ENCODE measurements around the gene PRDM1.

The PRDM1 gene

DNA sequence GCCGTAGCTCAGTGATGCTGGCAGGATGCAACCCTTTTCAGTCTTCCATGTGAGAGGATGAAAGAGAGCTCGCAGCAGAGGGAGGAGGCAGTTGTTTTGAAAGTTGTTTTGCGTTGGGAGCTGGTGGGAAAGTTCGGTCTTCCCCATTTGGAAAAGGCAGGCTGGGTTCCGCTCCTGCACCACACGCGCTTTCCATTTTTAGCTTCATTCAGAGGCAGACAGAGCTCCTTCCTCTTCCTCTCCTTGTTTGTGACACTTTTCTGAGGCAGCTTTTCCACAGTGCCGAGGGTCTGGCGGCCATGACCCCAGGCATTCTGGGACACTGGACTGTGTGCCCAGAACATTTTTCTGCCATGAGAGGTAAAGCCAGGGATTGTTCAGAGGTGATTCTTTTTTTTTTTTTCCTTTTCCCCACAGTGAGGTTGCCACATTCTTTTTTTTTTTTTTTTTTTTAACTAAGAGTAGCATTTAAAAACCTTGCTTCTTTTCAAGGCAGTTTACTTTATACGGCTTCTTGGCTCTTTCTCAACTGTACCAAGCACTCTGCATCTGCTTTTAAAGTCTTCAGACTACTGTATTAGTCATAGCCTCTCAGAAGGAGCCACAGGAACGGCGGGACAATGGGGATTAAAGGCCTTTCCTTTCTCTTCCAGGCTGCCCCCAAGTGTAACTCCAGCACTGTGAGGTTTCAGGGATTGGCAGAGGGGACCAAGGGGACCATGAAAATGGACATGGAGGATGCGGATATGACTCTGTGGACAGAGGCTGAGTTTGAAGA is 1.6 kb downstream of the PRDM1 start:
- Histone ChIP-seq H3K27me3 (replicated peaks; ENCODE audit: control insufficient read depth, insufficient read depth, low read length) (no peaks in the 10 kb centered on the region), H3K36me3 (ENCODE audit: control insufficient read depth, insufficient read depth, low read length) (peaks cover 1% of the 10 kb centered on the region), H3K4me3 (replicated peaks; ENCODE audit: low read depth, low read length) (peak overlapping the region; percentile 70)
- TF ChIP-seq, protein P1, sequence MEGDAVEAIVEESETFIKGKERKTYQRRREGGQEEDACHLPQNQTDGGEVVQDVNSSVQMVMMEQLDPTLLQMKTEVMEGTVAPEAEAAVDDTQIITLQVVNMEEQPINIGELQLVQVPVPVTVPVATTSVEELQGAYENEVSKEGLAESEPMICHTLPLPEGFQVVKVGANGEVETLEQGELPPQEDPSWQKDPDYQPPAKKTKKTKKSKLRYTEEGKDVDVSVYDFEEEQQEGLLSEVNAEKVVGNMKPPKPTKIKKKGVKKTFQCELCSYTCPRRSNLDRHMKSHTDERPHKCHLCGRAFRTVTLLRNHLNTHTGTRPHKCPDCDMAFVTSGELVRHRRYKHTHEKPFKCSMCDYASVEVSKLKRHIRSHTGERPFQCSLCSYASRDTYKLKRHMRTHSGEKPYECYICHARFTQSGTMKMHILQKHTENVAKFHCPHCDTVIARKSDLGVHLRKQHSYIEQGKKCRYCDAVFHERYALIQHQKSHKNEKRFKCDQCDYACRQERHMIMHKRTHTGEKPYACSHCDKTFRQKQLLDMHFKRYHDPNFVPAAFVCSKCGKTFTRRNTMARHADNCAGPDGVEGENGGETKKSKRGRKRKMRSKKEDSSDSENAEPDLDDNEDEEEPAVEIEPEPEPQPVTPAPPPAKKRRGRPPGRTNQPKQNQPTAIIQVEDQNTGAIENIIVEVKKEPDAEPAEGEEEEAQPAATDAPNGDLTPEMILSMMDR (IDR thresholded peaks at IDR 0.05; ENCODE audit: insufficient read depth, low read length, poor library complexity, severe bottlenecking) = no peak
- DNase-seq (ENCODE audit: extremely low read depth, insufficient read length) = no peak

DNA sequence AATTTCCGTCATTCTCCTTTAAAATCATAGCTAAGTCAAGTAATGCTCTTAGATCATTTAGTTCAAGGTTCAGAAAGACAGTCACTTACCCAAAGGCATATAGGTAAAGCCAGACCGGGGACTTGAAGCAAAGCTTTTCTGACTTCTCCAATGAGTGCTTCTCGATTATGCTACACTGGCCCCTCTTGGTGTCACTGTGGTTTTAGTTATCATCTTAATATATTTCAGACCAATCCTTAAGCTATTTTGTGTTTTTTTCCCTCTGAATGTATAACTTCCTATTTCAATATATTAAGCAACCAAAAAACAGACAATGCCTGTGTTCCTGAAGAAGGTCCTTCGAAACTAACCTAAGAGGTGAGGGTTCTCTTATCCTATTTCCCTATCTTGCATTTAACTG is 3.9 kb downstream of the PRDM1 start:
- peak overlapping the region; percentile 70 for H3K4me3 ChIP-seq (replicated peaks; ENCODE audit: low read depth, low read length)
- DNase-seq (ENCODE audit: extremely low read depth, insufficient read length) = no peak

DNA sequence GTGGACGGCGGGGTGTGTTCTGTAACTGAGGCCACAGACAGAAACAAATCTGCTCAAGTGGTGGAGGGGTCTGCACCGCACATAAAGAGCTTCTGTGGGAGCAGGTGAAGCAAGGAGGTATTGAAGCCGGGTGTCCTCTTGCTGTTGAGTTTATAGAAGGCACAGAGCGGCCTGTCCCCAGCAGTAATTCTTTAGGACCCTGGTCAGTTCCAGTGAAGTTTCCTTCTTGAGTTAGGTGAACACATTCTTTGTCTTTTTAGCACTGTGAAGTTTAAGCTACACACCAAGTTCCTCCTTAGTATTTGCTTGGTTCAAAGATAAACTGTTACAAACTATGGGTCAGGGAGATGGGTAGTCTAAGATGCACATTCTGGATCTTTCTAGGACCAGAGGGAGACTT is 6.1 kb downstream of the PRDM1 start:
- no peak for DNase-seq (ENCODE audit: extremely low read depth, insufficient read length)
- TF ChIP-seq, protein P1 (IDR thresholded peaks at IDR 0.05; ENCODE audit: insufficient read depth, low read length, poor library complexity, severe bottlenecking) = no peak
- no peaks in the 10 kb centered on the region for H3K27me3 ChIP-seq (replicated peaks; ENCODE audit: control insufficient read depth, insufficient read depth, low read length)
- peak overlapping the region; percentile 19; the same call in 1 of the 2 replicates for H3K4me3 ChIP-seq (replicated peaks; ENCODE audit: low read depth, low read length)
- H3K36me3 ChIP-seq (ENCODE audit: control insufficient read depth, insufficient read depth, low read length) = peaks cover 7% of the 10 kb centered on the region

More for the DNA sequence above, 3.9 kb downstream of the PRDM1 start:
- H3K27me3 ChIP-seq (replicated peaks; ENCODE audit: control insufficient read depth, insufficient read depth, low read length) = no peaks in the 10 kb centered on the region
- TF ChIP-seq, protein P1 (IDR thresholded peaks at IDR 0.05; ENCODE audit: insufficient read depth, low read length, poor library complexity, severe bottlenecking) = peak; percentile 41
- H3K36me3 ChIP-seq (ENCODE audit: control insufficient read depth, insufficient read depth, low read length) = peaks cover 1% of the 10 kb centered on the region

DNA sequence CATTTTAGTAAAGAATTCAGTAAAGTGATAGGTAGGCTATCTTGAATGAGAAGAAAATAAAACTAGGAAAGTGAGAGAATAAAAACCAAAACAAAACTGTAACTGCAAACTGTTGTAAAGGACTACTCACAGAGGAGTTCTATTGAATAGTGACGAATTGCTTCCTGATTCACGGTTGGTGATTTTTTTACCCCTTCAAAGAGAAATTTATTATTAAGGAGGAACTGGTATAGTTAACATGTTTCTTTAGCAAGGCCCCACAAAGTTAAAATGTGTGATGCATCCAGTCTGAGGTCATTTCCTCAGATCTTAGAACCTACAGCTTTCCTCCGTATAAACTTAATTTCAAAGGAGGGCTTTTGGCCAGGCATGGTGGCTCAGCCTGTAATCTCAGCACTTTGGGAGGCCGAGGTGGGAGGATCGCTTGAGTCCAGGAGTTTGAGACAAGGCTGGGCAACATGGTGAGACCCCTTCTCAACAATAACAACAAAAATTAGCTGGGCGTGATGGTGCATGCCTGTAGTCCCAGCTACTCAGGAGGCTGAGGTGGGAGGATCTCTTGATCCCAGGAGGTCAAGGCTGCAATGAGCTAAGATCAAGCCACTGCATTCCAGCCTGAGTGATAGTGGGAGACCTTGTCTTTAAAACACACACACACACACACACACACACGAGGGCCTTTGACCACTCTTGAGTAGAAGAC is 8.3 kb downstream of the PRDM1 start:
- Histone ChIP-seq H3K27me3 (replicated peaks; ENCODE audit: control insufficient read depth, insufficient read depth, low read length) (no peaks in the 10 kb centered on the region), H3K36me3 (ENCODE audit: control insufficient read depth, insufficient read depth, low read length) (peaks cover 5% of the 10 kb centered on the region), H3K4me3 (replicated peaks; ENCODE audit: low read depth, low read length) (no peak overlapping the region)
- TF ChIP-seq, protein P1 (IDR thresholded peaks at IDR 0.05; ENCODE audit: insufficient read depth, low read length, poor library complexity, severe bottlenecking) = no peak
- no peak for DNase-seq (ENCODE audit: extremely low read depth, insufficient read length)

DNA sequence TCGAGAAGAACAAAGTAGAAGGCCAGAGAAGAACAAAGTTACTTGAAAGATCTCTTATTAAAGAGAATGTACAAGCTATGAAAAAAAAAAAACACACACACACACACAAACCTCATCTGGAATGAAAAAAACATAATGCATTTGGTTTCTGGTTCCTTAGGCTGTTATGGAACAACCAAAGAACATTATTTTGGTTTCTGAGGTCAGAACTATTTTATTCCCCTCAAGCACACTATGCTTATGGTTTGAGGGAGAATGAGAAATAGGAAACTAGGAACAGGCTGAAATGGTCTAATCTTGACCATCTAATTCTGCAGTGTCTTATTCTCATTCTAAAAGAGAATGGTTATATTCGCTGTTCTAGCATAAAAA is 8.8 kb downstream of the PRDM1 start:
- no peak overlapping the region for H3K4me3 ChIP-seq (replicated peaks; ENCODE audit: low read depth, low read length)
- H3K36me3 ChIP-seq (ENCODE audit: control insufficient read depth, insufficient read depth, low read length) = peaks cover 5% of the 10 kb centered on the region
- DNase-seq (ENCODE audit: extremely low read depth, insufficient read length) = no peak
- H3K27me3 ChIP-seq (replicated peaks; ENCODE audit: control insufficient read depth, insufficient read depth, low read length) = no peaks in the 10 kb centered on the region
- TF ChIP-seq, protein P1 (IDR thresholded peaks at IDR 0.05; ENCODE audit: insufficient read depth, low read length, poor library complexity, severe bottlenecking) = no peak
